HG03521 (cell line): ENCODE results near the gene AKR1C4.

ENCODE experiments used
- ATAC-seq: cut with Tn5 transposase; IDR thresholded peaks from one replicate; pipeline ENCODE4 v1.9.1; 2021; ENCODE audit warnings: mild to moderate bottlenecking, moderate library complexity; ENCODE audit not compliant: unreplicated experiment

The AKR1C4 gene

GRCh38 chr10:5265139-5265538 is 68.5 kb downstream of the AKR1C4 start:
- ATAC-seq, result no peak

DNA sequence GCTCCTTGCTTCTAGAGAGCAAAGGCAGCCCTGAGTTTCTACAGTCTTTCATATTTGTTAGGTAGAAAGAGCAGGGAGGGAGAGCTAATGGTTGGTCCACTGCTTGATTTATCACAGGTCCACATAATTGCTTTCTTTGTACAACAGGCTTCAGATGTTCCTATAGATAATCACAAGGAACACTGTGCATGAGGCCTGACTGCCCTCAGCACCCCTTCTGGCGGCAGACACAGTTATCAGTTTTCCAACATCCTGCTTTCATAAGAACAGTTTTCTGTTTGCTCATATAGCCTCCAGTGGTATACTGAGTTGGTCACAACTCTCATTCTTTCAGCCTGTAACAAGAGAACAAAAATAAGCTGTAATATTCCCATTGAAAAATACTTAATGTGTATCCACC is 69.7 kb downstream of the AKR1C4 start:
- no peak for ATAC-seq

GRCh38 chr10:5266804-5267203 is 70.2 kb downstream of the AKR1C4 start:
- ATAC-seq, result no peak

DNA sequence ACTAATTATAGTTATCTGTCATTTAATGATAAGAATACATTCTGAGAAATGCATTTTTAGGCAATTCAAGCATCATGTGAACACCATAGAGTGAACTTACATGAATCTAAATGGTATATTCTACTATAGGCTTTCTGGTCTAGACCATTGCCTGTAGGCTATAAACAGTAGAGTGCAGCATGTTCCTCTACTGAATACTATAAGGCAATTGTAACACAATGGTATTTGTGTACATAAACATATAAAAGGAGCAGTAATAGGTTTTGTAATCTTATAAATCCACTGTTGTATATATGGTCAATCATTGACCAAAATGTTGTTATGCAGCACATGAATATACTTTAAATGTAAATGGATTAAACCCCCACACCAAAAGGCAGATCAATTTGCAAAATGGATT is 71.6 kb downstream of the AKR1C4 start:
- ATAC-seq, result no peak
